Measurements from ENCODE around the gene FOXC2. TPM values are rescaled to one million over a fixed set of nuclear protein-coding genes. Genes with fewer than 3 reads are reported as not detected.
A peak's percentile ranks its signal among the peaks of the same experiment; 100 is the strongest.

The FOXC2 gene
- total RNA-seq, 2 donors from 2014 or later, result 54.5 to 60.7 TPM

DNA sequence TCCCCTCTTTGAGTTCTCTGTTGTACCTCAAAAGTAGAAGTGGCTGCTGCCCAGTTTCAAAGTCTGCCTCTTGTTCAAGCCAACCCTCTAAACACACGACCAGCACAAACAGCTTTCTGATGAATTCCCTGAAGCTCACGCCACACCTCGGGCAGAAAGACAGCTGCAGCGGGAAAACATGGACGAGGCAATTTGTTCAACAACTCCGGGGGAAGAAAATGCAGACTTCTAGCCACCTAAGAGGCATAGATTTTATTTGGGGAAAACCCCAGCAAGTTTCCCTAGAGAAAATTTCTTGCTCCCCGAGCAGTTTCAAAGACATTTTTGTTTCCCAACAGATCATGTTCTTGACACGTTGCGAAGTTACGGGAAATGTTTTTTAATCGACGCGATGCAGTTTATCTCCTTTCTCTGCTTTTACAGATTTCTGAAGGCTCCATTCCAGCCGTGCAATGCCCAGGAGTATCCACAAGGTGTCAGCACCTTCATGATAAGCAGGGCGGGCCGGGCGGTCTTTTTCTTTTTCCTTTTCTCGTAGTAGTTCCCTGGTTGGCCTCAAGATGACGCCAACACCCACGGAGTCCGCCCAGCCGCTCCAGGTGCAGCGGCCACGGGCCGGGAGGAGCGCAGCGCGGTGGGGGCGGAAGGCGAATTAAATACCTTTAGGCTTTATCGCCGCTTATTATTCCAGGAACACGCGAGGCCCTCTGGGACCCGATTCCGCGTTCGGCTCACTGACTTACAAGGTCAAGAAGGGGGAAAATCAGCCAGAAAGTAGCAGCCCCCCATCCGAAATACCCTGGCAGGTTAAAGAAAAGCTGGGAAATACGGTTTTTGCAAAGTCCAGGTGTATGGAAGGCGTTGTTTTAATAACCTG, 2.9 kb upstream of the FOXC2 start:
- TF ChIP-seq, protein P1, sequence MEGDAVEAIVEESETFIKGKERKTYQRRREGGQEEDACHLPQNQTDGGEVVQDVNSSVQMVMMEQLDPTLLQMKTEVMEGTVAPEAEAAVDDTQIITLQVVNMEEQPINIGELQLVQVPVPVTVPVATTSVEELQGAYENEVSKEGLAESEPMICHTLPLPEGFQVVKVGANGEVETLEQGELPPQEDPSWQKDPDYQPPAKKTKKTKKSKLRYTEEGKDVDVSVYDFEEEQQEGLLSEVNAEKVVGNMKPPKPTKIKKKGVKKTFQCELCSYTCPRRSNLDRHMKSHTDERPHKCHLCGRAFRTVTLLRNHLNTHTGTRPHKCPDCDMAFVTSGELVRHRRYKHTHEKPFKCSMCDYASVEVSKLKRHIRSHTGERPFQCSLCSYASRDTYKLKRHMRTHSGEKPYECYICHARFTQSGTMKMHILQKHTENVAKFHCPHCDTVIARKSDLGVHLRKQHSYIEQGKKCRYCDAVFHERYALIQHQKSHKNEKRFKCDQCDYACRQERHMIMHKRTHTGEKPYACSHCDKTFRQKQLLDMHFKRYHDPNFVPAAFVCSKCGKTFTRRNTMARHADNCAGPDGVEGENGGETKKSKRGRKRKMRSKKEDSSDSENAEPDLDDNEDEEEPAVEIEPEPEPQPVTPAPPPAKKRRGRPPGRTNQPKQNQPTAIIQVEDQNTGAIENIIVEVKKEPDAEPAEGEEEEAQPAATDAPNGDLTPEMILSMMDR (IDR thresholded peaks at IDR 0.05), result peak; percentile 100
- peak overlapping the region; percentile 91 to 97 for H3K27ac ChIP-seq
- H3K4me3 ChIP-seq, result peak overlapping the region; percentile 94
- peaks cover 3 to 6% of the 10 kb centered on the region in 2 donors for H3K4me1 ChIP-seq (ENCODE audit: control insufficient read depth in 1 of 2, low read depth in 2 of 2)
- ATAC-seq (ENCODE audit: insufficient number of reproducible peaks, low FRiP score, low read depth) (peak; percentile 6), DNase-seq (ENCODE audit: low spot score) (peak; percentile 85)
- no peaks in the 10 kb centered on the region for H3K27me3 ChIP-seq (replicated peaks; ENCODE audit: insufficient read depth)
- no peaks in the 10 kb centered on the region for H3K36me3 ChIP-seq
- H3K9me3 ChIP-seq, result no peaks in the 10 kb centered on the region

DNA sequence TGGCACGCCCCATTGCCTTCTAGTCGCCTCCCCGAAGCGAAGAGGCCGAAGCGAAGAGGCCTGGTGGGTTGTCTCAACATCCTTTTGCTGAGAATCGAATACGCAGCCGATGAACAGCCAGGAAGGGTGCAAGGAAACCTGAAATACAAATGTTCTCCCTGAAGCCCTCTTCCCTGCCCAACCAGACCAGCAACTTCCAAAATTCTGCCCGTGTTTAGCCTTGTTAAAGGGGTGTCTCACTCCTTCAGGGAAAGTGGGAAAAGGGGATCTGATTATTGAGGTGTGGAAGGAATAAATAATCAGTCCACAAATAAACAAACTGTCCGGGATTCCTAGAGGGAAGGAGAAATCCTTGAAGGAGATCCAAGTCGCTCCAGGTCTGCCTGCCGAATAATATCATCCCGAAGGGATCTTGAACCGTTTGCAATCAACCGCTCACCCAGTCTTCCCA, 1.4 kb upstream of the FOXC2 start:
- Histone ChIP-seq H3K4me3 (peak overlapping the region; percentile 94), H3K9me3 (no peaks in the 10 kb centered on the region), H3K36me3 (no peaks in the 10 kb centered on the region), H3K27me3 (replicated peaks; ENCODE audit: insufficient read depth) (no peaks in the 10 kb centered on the region), H3K27ac (peak overlapping the region; percentile 91 to 97), H3K4me1 (ENCODE audit: control insufficient read depth in 1 of 2, low read depth in 2 of 2) (no peaks in the 10 kb centered on the region)
- no peak for ATAC-seq (ENCODE audit: insufficient number of reproducible peaks, low FRiP score, low read depth)
- TF ChIP-seq, protein P1 (IDR thresholded peaks at IDR 0.05), result no peak
- no peak for DNase-seq (ENCODE audit: low spot score)

DNA sequence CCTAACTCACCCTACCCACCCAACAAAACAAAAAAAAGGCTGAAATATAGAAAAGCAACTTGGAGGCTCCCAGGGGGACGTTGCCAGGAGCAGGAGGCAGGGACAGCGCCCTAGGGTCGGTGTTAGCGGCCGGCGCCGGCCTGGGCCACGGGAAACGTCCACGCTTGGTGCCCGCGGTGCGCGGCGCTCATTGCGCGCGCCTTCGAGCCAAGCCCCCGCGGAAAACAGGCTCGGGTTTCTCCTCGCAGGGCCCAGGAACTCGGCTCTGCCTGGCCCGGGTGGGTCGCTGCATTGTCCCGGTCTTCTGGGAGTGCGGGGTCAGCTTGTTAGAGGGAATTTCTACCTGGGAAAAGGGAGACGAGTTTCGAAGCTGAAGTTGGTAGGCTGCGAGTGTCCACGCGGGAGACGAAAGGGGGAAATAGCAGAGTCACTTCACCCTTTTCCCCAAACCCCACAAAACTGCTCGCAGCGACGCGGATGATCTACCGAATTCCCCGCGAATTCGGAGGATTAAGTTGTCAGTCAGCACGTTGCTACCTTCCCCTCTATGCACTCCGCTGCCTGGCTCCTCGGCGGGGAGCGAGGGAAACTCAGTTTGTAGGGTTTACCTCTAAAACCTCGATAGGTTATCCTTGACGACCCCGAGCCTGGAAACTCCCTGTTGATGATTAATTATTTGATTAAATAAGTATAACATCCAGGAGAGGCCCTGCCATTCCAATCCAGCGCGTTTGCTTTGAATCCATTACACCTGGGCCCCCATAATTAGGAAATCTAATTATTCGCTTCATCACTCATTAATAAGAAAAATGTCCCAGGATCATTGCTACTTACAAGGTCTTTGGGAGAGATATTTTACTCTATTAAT, 751 bp upstream of the FOXC2 start:
- DNase-seq (ENCODE audit: low spot score), result no peak
- H3K27ac ChIP-seq, result peak overlapping the region; percentile 91 to 97
- H3K27me3 ChIP-seq (replicated peaks; ENCODE audit: insufficient read depth), result no peaks in the 10 kb centered on the region

DNA sequence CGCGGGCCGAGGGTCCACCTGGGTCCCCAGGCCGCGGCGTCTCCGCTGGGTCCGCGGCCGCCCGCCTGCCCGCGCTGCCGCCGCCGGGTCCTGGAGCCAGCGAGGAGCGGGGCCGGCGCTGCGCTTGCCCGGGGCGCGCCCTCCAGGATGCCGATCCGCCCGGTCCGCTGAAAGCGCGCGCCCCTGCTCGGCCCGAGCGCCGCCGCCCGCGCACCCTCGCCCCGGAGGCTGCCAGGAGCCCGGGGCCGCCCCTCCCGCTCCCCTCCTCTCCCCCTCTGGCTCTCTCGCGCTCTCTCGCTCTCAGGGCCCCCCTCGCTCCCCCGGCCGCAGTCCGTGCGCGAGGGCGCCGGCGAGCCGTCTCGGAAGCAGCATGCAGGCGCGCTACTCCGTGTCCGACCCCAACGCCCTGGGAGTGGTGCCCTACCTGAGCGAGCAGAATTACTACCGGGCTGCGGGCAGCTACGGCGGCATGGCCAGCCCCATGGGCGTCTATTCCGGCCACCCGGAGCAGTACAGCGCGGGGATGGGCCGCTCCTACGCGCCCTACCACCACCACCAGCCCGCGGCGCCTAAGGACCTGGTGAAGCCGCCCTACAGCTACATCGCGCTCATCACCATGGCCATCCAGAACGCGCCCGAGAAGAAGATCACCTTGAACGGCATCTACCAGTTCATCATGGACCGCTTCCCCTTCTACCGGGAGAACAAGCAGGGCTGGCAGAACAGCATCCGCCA, 504 bp downstream of the FOXC2 start:
- DNase-seq (ENCODE audit: low spot score) (no peak), ATAC-seq (ENCODE audit: insufficient number of reproducible peaks, low FRiP score, low read depth) (peak; percentile 39)
- no peaks in the 10 kb centered on the region for H3K9me3 ChIP-seq
- no peaks in the 10 kb centered on the region for H3K4me1 ChIP-seq (ENCODE audit: control insufficient read depth in 1 of 2, low read depth in 2 of 2)
- H3K27me3 ChIP-seq (replicated peaks; ENCODE audit: insufficient read depth), result no peaks in the 10 kb centered on the region
- TF ChIP-seq, protein P1 (IDR thresholded peaks at IDR 0.05), result no peak
- peak overlapping the region; percentile 94 for H3K4me3 ChIP-seq
- H3K36me3 ChIP-seq, result no peaks in the 10 kb centered on the region
- H3K27ac ChIP-seq, result peak overlapping the region; percentile 91 to 97

More for the DNA sequence above, 751 bp upstream of the FOXC2 start:
- Histone ChIP-seq H3K4me3 (peak overlapping the region; percentile 94), H3K4me1 (ENCODE audit: control insufficient read depth in 1 of 2, low read depth in 2 of 2) (no peaks in the 10 kb centered on the region), H3K9me3 (no peaks in the 10 kb centered on the region), H3K36me3 (no peaks in the 10 kb centered on the region)
- ATAC-seq (ENCODE audit: insufficient number of reproducible peaks, low FRiP score, low read depth), result no peak
- TF ChIP-seq, protein P1 (IDR thresholded peaks at IDR 0.05), result no peak

Measured in thoracic aorta (tissue), 2 donors.